Measurements from ENCODE around the gene STAU1.
"Not testable (repeated sequence)": the region's sequence is repeated elsewhere in the genome, so short reads cannot be mapped to it uniquely, and the experiment has no call there.

The STAU1 gene

GRCh38 chr20:49207076-49207475 lies 18.9 kb upstream of the STAU1 start:
- in situ Hi-C loops (cut with HindIII; ENCODE audit: low sequenced_read_pairs) = no loop called here
- TF ChIP-seq CTCF (IDR thresholded peaks at IDR 0.05; ENCODE audit: low read depth, low read length, missing control alignments) = no peak
- no peak overlapping the region for H3K4me3 ChIP-seq (ENCODE audit: low read depth, low read length)
- DNase-seq (ENCODE audit: low read depth) = no peak

DNA sequence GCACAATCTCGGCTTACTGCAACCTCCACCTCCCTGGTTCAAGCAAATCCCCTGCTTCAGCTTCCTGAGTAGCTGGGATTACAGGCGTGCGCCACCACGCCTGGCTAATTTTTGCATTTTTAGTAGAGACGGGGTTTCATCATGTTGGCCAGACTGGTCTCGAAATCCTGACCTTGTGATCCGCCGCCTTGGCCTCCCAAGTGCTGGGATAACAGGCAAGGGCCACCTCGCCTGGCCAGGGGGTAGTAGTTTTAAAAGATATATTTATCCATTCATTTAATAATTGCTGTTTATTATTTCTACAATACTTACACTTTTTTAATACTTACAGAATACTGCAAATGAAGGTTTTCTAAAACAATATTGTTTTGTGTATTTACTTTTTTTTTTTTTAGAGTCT lies 15.6 kb upstream of the STAU1 start:
- no peak for DNase-seq (ENCODE audit: low read depth)
- in situ Hi-C loops (cut with HindIII; ENCODE audit: low sequenced_read_pairs) = no loop called here
- no peak for TF ChIP-seq CTCF (IDR thresholded peaks at IDR 0.05; ENCODE audit: low read depth, low read length, missing control alignments)
- H3K4me3 ChIP-seq (ENCODE audit: low read depth, low read length) = no peak overlapping the region

GRCh38 chr20:49203011-49203410 lies 14.9 kb upstream of the STAU1 start:
- in situ Hi-C loops (cut with HindIII; ENCODE audit: low sequenced_read_pairs) = no loop called here
- TF ChIP-seq CTCF (IDR thresholded peaks at IDR 0.05; ENCODE audit: low read depth, low read length, missing control alignments) = no peak
- H3K4me3 ChIP-seq (ENCODE audit: low read depth, low read length) = no peak overlapping the region
- DNase-seq (ENCODE audit: low read depth) = no peak

DNA sequence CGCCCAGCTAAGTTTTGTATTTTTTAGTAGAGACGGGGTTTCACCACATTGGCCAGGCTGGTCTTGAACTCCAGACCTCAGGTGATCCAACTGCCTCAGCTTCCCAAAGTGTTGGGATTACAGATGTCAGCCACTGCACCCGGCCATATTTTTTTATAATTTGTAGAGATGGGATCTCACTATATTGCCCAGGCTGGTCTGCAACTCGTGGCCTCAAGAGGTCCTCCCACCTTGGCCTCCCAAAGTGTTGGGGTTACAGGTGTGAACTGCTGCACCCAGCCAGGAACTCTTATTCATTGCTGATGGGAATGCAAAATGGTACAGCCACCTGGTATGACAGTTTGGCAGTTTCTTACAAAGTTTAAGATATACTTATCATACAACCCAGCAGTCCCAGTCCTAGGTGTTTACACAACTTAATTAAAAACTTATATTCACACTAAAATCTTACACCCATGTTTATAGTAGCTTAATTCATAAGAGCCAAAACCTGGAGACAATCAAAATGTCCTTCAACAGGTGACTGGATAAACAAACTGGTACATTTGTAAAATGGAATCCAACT lies 11.7 kb upstream of the STAU1 start:
- in situ Hi-C loops (cut with HindIII; ENCODE audit: low sequenced_read_pairs) = no loop called here
- TF ChIP-seq CTCF (IDR thresholded peaks at IDR 0.05; ENCODE audit: low read depth, low read length, missing control alignments) = no peak
- no peak overlapping the region for H3K4me3 ChIP-seq (ENCODE audit: low read depth, low read length)
- no peak for DNase-seq (ENCODE audit: low read depth)

DNA sequence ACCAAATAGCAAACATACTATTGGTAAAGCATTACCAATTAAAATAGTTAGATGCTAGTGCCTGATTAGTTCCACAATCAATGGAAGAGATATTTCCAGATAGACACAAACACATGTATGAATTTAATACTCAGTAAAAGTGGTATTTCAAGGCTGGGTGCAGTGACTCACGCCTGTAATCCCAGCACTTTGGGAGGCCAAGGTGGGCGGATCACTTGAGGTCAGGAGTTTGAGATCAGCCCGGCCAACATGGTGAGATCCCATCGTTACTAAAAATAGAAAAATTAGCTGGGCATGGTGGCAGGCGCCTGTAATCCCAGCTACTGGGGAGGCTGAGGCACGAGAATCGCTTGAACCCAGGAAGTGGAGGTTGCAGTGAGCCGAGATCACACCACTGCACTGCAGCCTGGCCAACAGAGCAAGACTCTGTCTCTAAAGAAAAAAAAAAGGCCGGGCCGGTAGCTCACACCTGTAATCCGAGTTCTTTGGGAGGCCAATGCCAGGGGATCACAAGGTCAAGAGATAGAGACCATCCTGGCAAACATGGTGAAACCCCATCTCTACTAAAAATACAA lies 4.9 kb upstream of the STAU1 start:
- H3K4me3 ChIP-seq (ENCODE audit: low read depth, low read length); DNase-seq (ENCODE audit: low read depth); in situ Hi-C loops (cut with HindIII; ENCODE audit: low sequenced_read_pairs): not testable (repeated sequence)

DNA sequence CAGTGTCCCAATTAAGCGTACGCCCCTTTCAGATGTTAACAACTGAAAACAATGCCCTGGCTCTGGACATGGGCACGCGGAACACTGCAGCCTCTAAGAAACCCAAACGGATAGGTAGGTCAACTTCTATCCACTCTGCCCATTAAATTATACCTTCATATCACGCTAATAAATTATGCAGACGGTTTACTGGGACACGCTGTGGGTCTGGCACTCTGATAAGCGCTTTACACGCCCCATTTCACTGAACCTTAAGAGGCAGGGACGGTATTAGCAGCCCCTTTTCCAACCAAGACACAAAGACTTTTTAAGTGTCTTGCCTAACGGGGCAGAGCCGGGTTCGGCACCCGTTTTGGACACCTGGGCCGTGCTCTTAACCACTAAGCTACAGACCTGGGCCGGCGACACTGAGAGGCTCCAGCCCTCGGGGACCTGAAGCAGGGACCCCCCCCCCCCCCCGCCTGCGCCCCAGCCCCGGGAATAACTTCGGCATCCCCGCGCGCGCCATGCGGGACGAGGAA lies 744 bp downstream of the STAU1 start:
- TF ChIP-seq CTCF (IDR thresholded peaks at IDR 0.05; ENCODE audit: low read depth, low read length, missing control alignments) = no peak
- H3K4me3 ChIP-seq (ENCODE audit: low read depth, low read length) = peak overlapping the region; percentile 80
- in situ Hi-C loops (cut with HindIII; ENCODE audit: low sequenced_read_pairs) = loop anchor here (10.0 kb wide), 1 partner anchor 53 kb away; no protein-coding TSS in a partner anchor
- DNase-seq (ENCODE audit: low read depth) = no peak

- in situ Hi-C loops (cut with HindIII; ENCODE audit: low sequenced_read_pairs) = loop anchor here (10.0 kb wide), 1 partner anchor 52 kb away; no protein-coding TSS in a partner anchor
- peak; percentile 18 for DNase-seq (ENCODE audit: low read depth)
- TF ChIP-seq CTCF (IDR thresholded peaks at IDR 0.05; ENCODE audit: low read depth, low read length, missing control alignments) = no peak
- H3K4me3 ChIP-seq (ENCODE audit: low read depth, low read length) = peak overlapping the region; percentile 80
Observed at GRCh38 chr20:49186535-49187329, 1.4 kb downstream of the STAU1 start.
